GM19099 (cell line): Measurements from ENCODE around the gene MARK3.

ENCODE experiments used
- POLR2A ChIP-seq: IDR thresholded peaks from 3 replicates; pipeline ENCODE4 v1.6.1; 2011; ENCODE audit warnings: low read depth; ENCODE audit not compliant: insufficient read length; ENCODE audit errors: extremely low read depth

MARK3 gene

DNA sequence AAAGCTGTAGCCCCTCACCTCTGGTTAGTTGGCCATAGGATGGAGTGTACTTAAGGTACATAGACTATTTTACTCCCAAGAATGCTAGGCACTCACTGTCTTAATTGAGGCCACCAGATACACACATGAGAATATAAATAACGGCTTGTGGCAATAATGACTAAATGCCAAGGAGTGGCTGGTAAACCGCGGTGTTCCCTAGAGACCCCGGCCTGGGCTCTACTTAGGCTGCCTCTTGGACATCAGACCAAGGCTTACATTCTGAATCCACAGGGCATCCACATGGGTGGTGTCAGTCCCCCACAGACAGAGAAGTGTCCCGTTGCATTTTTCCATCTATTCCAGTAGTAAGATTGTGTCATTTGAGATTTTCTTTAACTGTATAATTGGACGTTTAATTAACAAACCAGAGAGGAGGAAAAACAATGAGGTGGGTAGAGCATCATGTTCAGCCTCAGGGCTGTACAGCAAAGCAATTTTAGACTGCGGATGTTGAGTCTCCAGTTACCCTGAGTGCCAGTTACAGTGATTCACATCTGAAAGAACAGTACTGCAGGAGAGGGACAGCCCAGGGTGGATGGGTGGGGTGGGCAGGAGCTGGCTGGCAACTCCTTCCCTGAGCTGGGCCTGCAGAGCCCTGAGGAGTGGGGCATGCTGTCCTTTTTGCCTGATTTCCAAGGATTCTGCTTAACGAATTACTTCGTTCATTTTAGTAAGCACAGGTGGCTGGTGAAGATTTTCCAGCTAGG, 116.9 kb downstream of the MARK3 start:
- no peak for TF ChIP-seq POLR2A

DNA sequence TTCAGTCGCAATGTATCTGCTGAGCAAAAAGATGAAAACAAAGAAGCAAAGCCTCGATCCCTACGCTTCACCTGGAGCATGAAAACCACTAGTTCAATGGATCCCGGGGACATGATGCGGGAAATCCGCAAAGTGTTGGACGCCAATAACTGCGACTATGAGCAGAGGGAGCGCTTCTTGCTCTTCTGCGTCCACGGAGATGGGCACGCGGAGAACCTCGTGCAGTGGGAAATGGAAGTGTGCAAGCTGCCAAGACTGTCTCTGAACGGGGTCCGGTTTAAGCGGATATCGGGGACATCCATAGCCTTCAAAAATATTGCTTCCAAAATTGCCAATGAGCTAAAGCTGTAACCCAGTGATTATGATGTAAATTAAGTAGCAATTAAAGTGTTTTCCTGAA, 117.7 kb downstream of the MARK3 start:
- no peak for TF ChIP-seq POLR2A

DNA sequence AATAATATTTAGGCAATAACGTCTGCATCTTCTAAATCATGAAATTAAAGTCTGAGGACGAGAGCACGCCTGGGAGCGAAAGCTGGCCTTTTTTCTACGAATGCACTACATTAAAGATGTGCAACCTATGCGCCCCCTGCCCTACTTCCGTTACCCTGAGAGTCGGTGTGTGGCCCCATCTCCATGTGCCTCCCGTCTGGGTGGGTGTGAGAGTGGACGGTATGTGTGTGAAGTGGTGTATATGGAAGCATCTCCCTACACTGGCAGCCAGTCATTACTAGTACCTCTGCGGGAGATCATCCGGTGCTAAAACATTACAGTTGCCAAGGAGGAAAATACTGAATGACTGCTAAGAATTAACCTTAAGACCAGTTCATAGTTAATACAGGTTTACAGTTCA, 118.1 kb downstream of the MARK3 start:
- TF ChIP-seq POLR2A, result no peak

DNA sequence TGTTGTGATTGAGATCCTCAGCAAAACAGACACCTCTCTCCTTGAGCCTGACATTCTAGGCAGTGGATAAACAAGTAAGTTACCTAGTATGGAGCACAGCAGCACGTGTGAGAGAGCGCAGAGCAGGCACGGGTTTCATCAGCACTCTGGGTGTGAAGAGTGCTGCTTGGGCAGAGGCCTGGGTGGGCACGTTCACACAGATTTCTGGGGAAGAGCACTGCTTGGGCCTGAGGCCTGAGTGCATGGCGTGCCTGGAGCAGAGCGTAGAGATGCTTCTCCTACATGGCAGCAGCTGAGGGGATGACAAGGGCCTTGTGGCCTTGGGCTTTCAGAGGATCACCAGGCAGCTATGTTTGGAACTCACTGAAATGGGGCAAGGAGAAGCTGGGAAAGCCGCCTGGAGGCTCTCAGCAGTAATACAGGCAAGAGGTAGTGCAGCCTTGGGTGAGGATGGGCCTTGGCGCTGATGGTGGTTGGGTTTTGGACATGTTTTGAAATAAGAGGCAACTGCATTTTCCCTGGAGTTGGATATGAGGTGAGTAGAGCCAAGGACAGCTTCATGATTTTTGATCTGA, 119.9 kb downstream of the MARK3 start:
- TF ChIP-seq POLR2A, result no peak

DNA sequence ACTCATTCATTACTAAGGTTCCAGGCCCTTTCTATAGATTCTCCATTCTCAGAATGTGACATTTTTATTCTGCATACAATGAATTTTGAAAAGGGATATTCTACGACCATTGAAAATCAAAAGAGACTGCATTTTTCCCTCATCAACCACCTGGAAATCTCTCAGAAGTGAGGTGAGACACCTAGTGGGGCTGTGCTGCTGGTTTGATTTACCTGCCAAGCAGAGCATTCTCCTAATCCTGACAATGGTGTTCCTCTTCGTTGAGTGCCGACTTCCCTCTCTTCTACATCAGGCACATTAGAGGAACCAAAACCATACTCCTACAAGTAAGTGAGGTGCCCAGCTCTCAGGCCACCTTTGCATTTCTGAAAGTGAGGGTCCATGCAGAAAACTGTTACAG, 122.5 kb downstream of the MARK3 start:
- TF ChIP-seq POLR2A, result no peak

- TF ChIP-seq POLR2A, result no peak
Observed at GRCh38 chr14:103508521-103509329, 123.5 kb downstream of the MARK3 start.

DNA sequence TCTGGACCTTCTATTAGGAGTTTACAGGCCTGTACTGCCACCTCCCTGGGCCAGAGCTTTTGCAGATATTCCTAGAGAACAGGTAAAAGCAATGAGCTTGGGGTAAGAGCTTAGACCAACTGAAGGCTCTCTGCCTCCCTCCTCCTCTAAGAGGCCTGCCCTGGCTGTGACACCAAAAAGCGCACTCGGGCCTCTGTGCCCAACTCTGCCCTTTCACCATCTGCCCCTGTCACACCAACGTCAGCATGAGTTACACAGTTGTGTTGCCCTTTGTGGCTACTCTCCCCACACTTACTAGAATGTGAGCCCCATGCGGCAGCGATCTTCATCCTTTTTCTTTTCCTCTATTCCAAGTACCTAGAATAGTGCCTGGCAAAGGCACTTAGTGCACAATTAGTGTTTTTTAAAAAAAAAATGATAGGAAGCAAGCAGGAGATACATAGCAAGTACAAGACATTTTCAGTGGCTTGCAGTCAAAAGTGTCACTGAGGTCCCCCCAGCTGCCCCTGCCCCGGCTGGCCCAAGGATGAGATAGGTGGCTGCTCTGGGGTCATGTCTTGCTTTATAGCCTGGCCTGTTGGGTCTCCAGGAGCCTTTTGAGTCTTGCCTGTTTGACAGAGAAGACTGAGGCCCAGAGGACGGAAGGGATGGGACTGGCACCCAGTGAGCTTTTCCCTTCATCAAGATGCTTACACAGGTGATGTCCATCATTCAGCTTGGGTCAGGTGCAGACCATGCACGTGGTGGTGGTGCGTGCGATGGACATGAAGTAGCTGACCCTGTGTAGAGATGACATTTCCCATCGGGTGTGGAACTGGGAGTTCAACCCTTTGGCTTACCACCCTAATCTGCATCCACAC, 124.9 kb downstream of the MARK3 start:
- TF ChIP-seq POLR2A, result no peak

GRCh38 chr14:103510724-103511693, 125.8 kb downstream of the MARK3 start:
- TF ChIP-seq POLR2A, result no peak

GRCh38 chr14:103512701-103513611, 127.7 kb downstream of the MARK3 start:
- TF ChIP-seq POLR2A, result no peak

DNA sequence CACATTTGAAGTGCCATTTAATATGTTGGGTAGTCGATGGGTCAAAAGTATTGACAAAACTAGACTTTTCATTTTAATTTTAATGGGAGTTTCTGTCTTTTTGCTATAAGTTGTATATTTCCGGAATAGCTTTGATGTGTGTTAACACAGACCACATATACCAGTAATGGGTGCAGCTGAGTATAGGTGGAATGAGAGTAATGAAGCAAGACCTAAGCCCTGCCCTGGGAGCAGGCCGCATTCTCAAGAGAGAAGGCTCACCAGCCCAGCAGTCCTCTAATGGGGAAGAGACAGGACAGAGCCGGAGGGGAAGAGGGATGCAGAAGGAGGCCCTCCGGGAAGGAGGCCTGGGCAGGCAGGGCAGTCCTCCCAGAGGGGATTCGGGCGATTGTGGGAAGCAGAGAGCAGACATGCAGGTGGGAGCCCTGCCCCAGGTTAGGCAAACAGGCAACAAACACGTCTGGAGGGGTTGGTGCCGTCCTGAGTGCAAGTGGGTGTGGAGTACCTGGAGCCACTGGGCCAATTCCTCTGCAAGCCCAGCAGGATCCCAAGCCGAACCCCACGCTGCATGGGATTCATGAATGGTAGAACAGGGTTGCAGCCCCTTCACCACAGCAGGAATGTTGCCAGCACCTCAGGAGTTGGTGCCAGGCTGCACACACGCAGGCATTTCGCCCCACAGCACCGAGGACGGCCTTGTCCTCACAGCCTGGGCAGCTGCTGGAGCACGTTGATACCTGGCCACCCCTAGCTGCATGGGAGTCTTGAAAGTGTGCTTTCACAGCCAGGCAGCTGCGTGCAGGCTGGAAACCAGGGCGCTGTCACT, 129.6 kb downstream of the MARK3 start:
- no peak for TF ChIP-seq POLR2A

DNA sequence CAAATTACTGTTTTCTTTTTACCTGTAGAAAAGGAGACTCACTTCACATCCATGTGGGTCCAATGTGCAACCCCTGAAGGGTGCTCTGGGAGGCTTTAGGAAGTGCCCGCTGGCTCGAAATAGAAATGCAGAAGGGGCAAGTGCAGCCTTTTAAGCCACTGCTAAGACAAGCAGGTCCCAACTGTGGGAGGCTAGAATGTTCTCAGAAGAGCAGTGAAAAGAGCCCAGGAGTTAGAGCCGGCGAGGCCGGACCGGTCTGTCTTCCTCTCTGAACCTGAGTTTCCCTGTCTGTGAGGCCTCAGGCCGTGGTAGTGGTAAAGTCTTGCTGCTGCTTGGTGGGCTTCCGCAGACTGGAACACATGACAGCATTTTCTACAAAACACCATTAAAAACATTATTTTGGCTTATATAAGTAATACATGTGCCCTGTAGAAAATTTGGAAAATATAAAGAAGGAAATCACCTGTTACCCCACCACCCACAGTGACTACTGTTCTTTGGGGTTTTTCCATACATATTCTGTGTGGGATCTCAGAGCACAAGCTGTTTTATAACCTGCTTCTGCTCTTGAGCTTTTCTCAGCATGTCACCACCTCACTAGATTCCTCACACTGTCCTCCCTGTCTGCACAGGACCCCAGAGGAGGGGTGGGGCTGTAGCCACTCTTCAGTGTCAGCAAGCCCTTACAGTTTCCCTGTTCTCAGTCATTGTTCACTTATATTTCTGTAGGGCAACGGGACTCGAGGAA, 131.4 kb downstream of the MARK3 start:
- no peak for TF ChIP-seq POLR2A
